Activated CD8-positive, alpha-beta memory T cell treated with anti-CD3 and anti-CD28 coated beads, Interleukin-2, amount 50 U/mL, for 4 hours (primary cell): ENCODE results near the gene SLC39A11.

Experiments used
- DNase-seq: peaks from one replicate; pipeline ENCODE4 v3.0.0-alpha.2; 2020

Gene SLC39A11

DNA sequence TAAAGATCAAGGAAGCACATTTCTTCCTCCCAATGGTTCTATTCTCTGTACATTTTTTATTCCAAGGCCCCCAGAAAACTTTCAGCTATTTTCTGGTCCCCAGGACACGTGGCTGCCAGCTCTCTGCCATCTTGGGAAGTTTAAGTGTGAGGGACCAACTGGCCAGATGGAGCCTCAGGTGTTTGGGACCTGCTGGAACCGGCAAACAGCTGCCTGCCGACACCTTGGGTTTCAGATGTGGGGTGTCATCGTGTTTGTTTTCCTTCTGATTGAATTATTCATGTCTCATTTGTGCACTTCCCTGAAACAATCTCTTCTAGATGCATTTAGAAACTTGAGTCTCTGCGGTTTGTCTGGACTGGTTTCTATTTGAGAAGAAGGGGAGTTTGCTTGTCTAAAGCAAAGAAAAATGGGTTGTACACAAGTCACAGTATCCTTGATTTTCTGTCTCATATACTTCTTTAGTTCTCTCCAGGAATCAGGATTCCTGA, 386.5 kb downstream of the SLC39A11 start:
- DNase-seq: no peak

DNA sequence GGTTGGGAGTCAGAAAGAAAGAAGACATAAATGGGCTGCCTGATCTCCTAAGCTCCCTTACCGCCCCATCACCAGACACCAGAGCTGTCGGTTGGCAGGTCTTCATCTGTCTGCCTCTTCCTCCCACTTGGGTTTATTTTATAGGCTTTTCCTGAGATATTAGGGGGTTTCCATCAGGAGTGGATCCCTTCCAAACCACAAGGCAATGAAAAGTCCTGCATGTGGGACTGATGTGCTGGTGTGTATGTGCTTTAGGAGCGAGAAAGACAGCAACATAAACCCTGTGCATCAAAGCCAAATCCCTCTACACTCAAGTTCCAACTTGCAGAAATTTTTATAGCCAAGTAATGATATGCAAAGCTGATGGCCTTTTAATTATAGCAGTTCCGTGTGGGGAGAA, 389.5 kb downstream of the SLC39A11 start:
- no peak for DNase-seq

DNA sequence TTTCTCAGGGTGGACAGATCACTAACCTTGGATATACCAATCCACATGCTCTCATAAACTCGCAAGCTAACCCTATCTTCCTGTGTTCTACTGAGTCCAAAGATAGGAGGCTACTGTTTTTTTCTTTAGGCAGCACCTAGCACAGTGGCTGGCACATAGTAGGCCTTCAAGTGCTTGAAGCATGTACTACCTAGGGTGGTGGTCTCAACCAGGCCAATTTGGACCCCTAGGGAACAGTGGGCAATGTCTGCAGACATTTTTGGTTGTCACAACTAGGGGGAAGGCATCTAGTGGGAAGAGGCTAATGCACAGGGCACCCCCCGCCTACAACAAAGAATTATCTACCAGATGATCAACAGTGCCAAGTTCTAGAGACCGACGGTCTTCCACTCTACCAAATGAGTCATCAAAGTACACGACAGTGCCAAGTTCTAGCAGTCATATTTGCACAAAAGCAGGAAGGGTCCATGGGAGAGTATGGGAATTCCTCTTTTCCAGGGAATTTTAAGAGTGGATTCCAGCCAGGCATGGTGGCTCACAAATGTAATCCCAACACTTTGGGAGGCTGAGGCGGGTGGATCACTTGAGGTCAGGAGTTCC, 390.3 kb downstream of the SLC39A11 start:
- DNase-seq: no peak

DNA sequence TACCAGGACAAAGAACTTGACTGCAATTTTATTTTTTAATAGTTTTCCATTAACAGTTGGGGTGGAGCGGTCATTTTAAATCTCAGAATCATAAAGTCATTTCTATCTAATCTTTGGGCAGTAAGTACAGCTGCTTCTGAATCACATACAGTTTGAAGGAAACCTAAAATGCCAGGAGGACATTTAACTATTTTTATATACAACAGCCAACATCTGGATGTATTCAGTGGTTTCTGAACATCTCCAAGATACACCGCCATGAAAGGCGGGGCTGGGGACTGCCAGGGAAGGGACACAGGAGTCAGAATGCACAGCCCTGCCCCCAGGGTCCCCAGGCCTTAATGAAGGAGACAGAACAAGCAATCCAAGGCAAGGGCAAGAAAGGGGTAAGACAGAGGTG, 392.3 kb downstream of the SLC39A11 start:
- no peak for DNase-seq

DNA sequence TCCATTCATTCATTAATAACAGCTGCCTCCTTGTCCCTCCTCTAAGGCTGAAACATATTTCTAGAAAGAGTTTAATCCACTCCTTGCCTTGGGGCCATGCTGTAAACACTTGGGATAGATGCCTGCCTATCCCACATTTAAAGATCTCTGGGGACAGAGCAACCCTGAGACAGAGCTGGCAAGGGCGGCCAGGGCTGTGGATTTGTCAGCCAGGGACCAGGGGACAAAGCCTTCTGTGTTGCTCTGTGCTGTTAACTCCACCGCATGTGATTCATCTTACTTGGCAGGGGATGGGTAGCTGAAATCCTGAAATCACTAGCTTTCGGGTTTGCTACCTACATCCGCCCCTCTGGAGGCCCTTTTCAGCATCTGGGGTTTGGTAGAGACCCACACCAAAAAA, 392.9 kb downstream of the SLC39A11 start:
- no peak for DNase-seq

DNA sequence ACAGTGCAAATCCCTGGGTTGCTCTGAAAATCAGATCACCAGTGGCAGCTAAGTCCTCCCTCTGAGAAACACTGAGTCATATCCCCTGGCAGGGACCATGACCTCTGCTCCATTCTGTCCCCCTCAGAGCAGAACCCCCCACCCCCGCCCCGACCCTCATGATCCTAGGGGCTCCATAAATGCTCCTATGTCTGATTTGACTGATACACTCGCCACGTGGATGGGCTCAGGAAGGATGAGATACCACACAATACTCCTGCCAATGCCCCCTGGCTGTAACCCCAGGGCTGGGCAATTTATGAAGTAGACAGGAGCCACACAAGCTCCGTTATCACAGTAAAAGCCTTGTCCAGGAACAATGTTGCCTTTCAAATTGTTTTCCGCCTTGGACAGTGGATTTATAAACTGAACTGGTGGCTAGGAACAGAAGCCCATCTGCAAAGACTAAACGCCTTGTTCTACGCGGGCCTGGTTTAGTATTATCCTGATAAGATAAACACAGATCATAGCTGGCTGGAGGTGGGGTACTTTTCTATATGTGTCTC, 394.8 kb downstream of the SLC39A11 start:
- no peak for DNase-seq

DNA sequence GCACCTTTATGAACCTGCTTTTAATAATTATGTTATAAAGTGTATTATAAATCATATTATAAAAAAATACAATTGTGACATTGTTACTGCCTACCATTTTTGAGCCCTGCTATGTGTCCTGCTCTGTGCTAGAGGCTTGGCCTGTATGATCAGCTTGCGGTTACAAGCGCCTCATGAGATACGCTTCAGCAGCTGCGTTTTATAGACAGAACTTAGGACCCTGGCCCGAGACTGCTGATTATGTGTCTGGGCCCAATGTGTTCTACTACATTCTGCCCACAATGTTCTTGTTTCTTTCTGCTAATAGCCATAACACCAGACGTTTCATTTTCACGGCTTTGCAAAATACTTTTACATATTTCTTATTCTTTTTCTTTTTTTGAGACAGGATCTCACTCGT, 395.8 kb downstream of the SLC39A11 start:
- no peak for DNase-seq

DNA sequence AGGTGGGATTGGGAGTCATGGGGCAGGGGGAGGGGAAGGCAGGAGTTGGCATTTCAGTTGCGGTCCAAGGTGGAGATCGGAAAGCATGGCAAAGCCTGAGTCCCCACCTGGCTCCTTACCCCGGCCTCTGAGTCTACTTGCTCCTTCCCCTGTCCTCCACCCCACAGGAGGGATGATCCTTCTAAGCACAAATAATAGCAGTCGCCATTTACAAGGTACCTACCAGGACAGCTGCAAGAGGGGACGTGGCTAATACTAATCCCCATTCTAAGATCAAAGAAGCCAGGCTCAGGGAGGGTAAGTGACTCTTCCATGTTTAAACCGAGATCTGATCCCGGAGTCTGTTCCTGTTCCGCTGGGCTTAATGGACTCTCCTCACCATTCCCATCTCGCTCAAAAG, 396.3 kb downstream of the SLC39A11 start:
- DNase-seq: no peak

DNA sequence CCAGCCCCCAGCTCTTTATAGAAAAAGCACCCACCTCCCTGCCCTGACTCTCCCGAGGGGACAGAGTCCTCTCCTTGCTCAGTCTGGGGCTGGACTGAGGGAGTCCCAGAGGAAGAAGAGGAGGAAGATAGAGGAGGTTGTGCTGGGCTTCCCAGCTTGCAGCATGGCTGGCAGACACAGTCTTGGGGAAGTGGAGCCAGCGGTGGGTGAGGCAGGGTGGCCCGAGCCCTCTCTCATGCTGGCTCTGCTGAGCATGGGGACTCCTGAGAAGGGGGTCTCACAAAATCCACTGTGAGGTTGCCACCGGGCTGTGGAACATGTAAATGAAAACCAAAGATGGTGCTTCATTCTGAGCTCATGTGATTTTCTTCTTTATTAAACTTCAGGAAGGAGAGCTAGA, 398.5 kb downstream of the SLC39A11 start:
- DNase-seq: no peak

DNA sequence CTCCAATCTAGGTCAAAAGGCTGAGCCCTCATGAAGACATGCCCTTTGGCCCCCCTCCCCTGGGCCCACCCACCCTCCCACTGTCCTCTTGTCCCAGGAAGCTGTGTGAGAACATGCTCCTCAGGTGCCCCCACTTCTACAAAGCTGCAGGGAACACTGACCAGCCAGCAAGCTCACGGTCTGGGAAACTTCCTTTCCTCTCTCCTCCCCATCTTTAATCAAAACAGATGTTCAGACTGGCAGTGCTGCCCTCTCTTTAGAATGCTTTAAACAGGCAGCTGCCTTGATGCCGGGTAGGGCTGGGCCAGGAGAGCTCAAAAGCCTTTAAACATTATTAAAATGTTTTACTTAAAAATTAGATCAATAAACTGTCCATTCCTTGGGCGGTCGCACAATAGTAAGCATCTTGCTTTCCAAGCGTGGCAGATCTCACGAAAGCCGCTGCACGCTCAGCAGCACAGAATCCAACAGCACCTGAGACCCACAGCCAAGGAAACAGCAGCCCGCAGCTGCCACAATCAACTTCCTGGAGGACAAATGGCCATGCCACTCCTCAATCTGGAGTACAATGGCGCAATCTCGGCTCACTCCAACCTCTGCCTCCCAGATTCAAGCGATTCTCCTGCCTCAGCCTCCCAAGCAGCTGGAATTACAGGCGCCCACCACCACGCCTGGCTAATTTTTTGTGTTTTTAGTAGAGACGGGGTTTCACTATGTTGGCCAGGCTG, 399.2 kb downstream of the SLC39A11 start:
- no peak for DNase-seq

DNA sequence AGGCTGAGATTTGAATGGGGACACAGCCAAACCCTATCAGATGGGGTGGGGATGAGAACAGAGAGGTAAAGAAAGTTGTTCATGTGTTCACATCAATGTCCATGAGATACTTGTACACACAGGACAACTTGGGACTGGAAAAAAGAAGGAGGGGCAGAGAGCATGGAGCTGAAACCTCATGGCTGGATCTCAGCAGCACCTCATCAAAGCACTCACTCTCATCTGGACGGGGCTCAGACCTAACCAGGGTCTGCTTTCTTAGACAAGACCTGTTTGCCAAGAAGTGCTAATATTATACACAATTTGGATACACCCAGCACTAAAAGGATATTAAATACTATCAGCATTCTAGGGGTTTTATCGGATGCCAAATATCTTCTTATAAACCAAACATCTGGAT, 399.8 kb downstream of the SLC39A11 start:
- DNase-seq: no peak

DNA sequence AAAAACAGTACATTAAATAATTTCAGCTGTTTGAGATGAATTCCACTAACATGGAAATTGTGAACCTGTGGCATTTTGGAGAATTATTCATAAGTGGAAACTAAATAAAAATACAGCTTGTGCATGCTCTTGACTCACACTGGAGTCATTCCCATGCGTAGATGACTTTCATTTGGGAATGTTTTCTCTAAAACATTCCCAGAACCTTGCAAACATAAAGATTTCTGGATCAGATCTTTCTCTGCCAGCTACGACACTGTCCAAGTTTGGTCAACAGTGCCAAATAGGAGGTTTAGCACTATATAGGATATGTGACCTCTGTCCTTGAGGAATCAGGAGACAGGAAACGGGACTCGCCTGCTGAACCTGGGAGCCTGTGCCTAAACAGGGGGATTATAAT, 400.9 kb downstream of the SLC39A11 start:
- no peak for DNase-seq

DNA sequence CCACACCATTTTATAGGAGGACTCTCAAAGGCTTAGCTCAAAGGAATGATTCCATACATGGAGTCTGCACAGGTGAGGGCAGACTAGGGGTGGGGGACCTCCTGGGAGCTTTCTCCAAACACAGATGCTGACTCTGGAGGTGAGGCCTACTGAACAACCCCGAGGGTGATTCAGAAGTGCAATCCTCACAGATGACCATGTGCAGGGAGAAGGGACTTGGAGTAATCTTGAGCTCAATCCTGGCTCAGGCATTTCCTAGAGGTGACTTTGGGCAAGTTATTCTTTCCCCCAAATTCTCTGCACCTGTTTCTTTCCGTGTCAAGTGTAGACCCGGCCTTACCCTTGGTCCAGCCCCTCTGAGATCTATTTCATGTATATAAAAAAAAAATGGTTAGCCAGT, 401.5 kb downstream of the SLC39A11 start:
- no peak for DNase-seq

DNA sequence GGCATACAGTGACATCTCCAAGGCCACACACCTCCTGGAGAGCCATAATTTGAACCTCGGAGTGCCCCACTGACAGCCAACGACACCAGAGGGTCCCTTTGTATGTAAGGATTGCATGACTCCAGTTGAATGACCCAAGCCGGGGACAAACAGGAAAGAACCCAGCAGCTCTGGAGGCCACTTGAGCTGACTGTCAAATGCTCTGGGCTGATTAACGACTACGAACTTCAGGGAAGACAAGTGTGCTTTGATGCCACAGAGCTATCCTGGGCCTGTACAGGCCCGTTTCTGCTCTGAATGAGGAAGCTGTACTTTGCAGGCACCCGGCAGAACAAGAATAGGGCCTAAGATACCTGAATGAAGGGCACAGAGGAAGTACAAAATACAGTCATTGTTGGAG, 404.6 kb downstream of the SLC39A11 start:
- DNase-seq: no peak

DNA sequence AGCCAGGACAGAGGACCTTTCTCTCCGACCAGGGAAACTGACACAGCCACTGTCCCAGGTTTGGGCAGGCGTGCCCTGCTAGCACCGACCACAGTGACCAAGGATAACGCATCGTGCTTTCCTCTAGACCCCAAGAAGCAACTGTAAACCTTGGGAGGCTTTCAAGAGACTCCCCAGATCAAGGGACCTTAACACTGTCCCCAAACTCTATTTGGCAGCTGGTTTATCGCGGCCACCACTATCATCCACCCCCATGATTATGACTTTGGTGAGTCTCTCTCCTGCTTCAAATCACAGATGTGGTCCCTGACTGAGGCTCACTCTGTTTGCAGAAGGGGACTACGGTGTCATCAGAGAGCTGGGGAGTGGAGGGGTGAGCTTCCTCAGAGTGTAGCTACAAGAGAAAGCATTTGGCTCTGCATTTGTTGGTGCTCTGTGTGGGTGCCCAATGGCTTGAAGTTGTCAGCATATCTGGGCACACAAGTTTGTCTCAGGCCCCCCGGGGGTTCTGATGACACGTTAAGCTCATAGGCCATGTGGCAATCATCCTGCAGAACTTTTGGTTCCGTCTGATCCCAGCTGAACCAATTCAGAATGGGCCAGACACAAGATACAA, 408.0 kb downstream of the SLC39A11 start:
- no peak for DNase-seq

DNA sequence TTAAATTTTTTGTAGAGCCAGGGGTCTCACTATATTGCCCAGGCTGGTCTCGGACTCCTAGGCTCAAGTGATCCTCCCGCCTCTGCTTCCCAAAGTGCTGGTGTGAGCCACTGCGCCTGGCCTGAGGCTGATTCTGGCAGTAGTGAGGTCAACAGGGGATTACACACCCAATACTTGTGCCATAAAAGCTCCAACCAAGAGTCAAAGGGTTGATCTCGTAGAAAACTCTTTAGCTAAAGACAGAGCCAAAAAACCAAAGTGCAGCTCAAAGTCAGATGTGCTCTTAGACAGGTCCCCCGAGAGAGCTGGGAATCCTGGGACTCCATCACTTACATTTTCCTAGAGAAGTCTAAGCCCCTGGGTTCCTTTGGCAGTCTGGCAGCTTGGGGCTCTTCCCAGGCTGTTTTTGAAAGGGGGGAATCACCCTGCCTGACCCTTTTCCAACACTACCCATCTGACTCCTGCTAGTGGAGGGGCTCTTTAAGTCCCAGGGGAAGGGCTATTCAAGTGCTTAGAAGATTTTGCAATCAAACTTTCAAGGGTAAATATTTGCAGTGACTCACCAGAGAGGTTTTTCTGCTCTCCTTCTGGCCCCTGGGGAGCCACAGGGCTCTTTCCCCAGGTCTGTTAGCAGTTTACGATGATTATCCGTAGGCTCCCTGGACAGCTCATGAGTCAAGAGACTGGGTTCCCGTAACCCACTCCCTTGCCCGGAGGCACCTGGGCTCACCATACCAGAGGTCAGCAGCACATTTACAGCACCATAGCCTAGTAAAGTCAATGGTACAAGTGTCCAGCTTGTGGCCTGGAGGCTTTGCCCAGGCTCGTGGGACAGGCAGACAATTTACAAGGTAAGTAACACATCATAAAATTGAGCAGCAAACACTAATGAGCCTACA, 408.7 kb downstream of the SLC39A11 start:
- DNase-seq: no peak

DNA sequence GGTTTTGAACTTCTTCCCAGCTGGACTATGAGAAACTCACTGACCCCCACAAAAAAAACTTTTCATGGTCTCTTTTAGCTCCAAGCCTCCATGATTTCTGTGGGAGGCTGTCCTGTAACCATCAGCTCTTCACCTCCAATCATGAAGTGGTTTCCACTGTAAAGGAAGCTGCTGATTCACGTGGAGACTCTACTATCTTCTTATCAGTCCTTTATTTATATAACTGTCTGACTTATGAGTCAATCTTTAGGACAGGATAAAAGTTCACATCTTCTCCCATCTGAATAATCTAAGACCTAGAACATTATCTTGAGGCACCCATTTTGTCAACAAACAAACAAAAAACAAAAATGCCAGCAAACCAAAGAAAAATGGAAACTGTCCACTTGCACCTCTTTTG, 409.9 kb downstream of the SLC39A11 start:
- DNase-seq: no peak

DNA sequence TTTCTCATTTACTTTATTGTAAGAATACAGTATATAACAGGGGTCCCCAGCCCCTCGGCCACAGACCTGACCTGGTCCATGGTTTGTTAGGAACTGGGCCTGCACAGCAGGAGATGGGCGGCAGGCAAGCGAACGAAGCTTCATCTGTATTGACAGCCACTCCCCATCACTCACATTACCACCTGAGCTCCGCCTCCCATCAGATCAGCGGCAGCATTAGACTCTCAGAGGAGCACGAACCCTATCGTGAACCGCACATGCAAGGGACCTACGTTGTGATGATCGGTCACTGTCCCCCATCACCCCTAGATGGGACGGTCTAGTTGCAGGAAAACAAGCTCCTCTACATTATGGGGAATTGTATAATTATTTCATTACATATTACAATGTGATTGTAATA, 410.6 kb downstream of the SLC39A11 start:
- no peak for DNase-seq

DNA sequence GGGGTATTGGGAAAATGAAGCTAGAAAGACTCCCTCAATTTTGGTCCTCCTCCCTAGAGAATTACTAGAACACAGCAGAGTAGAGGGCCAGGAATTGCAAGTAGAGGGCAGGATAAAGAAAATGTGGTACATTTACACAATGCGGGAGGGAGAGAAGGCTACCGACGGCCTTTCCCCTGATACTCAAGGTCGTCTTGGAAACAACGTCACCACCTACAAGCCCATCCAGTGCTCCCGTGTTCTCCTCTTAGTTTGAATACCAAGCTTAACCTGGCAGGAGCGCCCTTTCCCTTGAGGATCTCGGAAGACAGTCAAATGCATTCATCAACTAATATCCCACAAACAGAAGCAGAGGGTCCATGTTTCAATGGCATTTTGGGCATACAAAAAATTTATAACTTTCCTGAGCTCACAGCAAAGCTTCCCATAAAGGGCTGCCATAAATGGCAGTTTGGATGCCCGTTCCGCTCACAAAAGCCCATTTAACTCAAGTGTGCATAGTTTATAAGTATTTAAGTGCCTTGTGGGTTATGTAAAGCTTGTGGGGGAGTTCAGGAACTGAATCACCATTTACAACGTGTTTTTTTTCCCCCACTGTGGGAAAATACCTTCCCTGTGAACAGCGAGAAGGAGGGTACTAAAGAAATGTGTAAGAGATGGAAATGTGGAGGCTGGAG, 414.6 kb downstream of the SLC39A11 start:
- DNase-seq: no peak

DNA sequence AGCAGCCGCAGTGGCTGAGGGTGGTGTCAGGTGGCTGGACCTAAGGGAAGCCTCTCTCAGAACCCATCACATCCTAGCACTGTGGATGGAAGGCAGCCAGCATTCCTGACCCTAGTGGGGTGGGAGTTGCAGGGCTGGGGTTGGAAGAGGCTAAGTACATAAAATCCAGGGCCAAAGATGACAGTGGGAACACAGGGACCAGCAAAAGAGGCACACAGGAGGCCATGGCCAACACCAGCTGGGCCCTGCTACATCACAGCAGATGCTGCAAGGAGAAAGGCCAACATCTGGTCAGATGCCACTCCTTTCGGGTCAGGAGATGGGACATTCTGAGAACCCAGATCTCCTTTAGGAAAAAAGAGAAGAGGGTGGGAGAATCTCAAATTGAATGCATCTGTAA, 415.4 kb downstream of the SLC39A11 start:
- DNase-seq: no peak

DNA sequence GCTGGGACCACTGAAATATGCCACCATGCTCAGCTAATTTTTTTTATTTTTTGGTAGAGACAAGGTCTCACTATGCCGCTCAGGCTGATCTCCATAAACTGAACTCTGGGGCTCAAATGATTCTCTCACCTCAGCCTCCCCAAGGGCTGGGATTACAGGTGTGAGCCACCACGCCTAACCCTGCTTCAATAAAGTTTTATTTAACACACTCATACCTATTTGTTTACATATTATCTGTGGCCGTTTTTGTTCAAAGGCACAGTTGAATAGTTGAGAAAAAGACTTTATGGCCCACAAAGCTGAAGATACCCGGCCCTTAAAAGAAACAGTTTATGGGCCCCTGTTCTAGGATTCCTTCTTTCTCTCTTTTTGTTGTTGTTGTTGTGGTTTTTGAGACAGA, 419.8 kb downstream of the SLC39A11 start:
- no peak for DNase-seq

DNA sequence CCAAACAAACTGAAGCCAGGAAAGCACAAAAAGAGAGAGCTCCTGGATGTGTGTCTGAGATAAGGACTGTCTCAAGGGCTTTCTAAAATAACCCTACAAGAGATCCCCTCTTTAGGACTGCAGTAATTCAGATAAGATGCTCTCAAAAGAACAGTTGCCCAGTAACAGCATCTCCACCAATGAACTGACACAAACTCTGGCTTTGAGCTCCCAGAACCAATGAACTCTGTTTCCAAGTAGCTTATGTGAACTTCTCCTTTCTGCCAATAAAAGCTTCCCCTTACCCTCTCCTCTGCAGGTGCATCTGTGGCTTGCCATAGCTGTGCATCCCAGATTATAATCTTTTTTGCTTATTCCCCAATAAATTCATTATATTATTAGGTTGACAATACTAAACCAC, 421.5 kb downstream of the SLC39A11 start:
- no peak for DNase-seq
